Sigmoid colon (tissue), 4 donors: ENCODE results near the gene ARSB.

ENCODE experiments used
- CTCF ChIP-seq, 4 experiments: fragments of 450-650 bp in 3 of 4; fragments of 200-600 bp in 1 of 4; IDR thresholded peaks; one replicate each; pipeline ENCODE4 v1.5.1; 2016 to 2019; ENCODE audit warnings: antibody characterized with exemption in 4 of 4, mild to moderate bottlenecking in 3 of 4, moderate library complexity in 2 of 4
- POLR2A ChIP-seq, 2 donors: fragments of 450-650 bp; IDR thresholded peaks; one replicate each; pipeline ENCODE4 v1.6.1; 2016; ENCODE audit warnings: antibody characterized with exemption in 2 of 2, mild to moderate bottlenecking in 2 of 2, moderate library complexity in 2 of 2
- POLR2AphosphoS5 ChIP-seq, 4 donors: sonication (generic); formaldehyde crosslinking; IDR thresholded peaks; one replicate each; pipeline ENCODE4 v1.6.1; 2017; ENCODE audit warnings: antibody characterized with exemption in 4 of 4

GRCh38 chr5:78915170-78915569 is 69.9 kb downstream of the ARSB start:
- TF ChIP-seq CTCF (IDR thresholded peaks at IDR 0.05) (no peak), POLR2A (IDR thresholded peaks at IDR 0.05) (no peak), POLR2AphosphoS5 (IDR thresholded peaks at IDR 0.05) (no peak)
